Dendritic cell treated with granulocyte-macrophage colony-stimulating factor and Interleukin-4, amounts not matched to agents 40 ng/mL and 50 ng/mL, for 4 days (primary cell): ENCODE measurements around the gene GTF2IRD1.

ENCODE experiments used
- H3K27ac Mint-ChIP-seq: one replicate; pipeline ENCODE4 v1.8.0; 2022; ENCODE audit warnings: mild to moderate bottlenecking, mixed read lengths
- H3K27me3 Mint-ChIP-seq: one replicate; pipeline ENCODE4 v1.8.0; 2022; ENCODE audit warnings: mild to moderate bottlenecking, mixed read lengths
- H3K36me3 Mint-ChIP-seq: one replicate; pipeline ENCODE4 v1.8.0; 2022; ENCODE audit warnings: low read depth, mixed read lengths
- H3K4me1 Mint-ChIP-seq: one replicate; pipeline ENCODE4 v1.8.0; 2022; ENCODE audit warnings: low read depth, mixed read lengths
- H3K4me3 Mint-ChIP-seq: one replicate; pipeline ENCODE4 v1.8.0; 2022; ENCODE audit warnings: mild to moderate bottlenecking, moderate library complexity, mixed read lengths
- H3K9me3 Mint-ChIP-seq: one replicate; pipeline ENCODE4 v1.8.0; 2022; ENCODE audit warnings: mixed read lengths
- intact Hi-C: fragments of 100-400 bp; cut with micrococcal nuclease; formaldehyde crosslinking; loops from one replicate; pipeline ENCODE4 v1.15.0; 2022

GTF2IRD1 gene

DNA sequence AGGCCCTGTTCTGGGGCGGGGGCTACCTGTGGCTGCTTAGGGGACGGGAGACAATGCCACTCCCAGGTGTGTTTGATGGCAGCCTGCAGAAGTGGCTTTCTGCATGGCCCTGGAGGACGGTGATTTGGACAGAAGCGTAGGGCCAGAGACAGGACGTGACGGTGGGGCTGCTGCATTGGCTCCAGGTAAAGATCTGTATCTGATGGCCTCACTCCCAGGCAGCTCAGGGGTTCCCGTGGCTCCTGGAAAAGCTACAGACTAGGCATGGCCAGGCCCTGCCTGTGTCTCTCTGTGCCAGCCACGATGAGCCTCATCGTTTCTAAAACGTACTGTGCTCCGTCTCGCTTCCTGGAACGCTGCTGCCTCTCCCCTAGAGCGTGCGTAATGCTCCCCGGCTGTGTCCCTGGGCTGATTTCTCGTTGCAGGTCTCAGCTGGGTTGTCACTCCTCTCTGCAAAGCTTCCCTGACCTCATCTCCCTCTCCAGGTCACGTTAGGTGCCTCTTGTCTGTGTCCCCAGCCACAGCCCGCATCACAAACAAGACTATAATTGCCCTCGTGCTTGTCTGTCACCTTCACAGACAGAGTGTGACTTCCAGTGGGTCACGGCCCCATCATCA is 12.6 kb downstream of the GTF2IRD1 start:
- Mint-ChIP-seq H3K9me3 (no peaks in the 10 kb centered on the region), H3K27me3 (peaks cover 6% of the 10 kb centered on the region), H3K36me3 (no peaks in the 10 kb centered on the region), H3K27ac (no peak overlapping the region), H3K4me1 (no peaks in the 10 kb centered on the region), H3K4me3 (no peak overlapping the region)
- intact Hi-C loops = no loop called here

DNA sequence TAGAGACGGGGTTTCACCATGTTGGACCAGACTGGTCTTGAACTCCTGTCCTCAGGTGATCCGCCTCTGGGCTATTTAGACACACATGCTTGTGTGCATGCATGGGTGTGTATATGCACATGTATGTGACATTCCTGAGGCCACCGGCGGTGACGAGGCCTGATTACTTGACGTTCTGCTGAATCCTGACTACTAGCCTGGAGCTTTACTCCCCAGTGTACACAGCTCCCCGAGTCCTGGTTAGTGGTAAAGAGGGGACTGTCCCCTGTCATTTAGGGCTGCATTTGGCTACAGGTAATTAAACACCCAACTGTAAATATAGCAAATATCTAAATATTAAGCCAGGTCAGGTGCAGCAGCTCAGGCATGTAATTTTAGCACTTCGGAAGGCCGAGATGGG is 14.2 kb downstream of the GTF2IRD1 start:
- H3K4me1 Mint-ChIP-seq = no peaks in the 10 kb centered on the region
- no peak overlapping the region for H3K27ac Mint-ChIP-seq
- H3K27me3 Mint-ChIP-seq = peaks cover 2% of the 10 kb centered on the region
- H3K36me3 Mint-ChIP-seq = no peaks in the 10 kb centered on the region
- intact Hi-C loops = no loop called here
- H3K9me3 Mint-ChIP-seq = no peaks in the 10 kb centered on the region
- no peak overlapping the region for H3K4me3 Mint-ChIP-seq

- Mint-ChIP-seq H3K9me3 (no peaks in the 10 kb centered on the region), H3K27me3 (peaks cover 1% of the 10 kb centered on the region), H3K36me3 (no peaks in the 10 kb centered on the region), H3K4me3 (no peak overlapping the region), H3K4me1 (peaks cover 3% of the 10 kb centered on the region), H3K27ac (no peak overlapping the region)
- intact Hi-C loops = no loop called here
Observed at GRCh38 chr7:74470504-74470903, 16.8 kb downstream of the GTF2IRD1 start.

- no peak overlapping the region for H3K4me3 Mint-ChIP-seq
Observed at GRCh38 chr7:74473116-74473515, 19.4 kb downstream of the GTF2IRD1 start.

DNA sequence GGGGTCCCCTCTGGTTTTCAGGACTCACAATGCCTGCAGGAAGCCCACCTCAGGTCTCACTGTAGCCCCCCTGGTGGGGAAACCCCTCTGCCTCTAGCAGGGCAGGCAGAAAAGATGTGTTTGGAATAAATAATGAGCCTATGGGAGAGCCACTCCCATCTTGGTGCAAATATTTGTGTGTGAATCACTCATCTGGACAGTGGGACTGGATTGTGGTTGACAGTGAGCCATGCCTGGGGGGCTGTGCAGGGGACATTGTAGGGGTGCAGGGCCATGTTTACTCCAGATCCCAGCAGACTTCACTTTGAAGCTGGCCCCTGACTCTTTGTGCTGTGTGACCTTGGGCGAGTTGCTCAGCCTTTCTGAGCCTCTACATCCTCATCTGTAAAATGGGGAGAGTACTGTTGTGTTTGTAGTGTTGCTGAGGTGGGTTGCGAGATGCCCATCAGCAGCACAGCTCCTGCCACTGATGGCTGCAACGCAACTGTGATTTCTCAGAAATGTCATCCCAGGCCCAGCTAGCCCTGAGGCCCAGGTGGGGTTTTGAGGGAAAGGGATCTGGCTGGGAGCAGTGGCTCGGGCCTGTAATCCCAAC is 20.7 kb downstream of the GTF2IRD1 start:
- Mint-ChIP-seq H3K27me3 (peaks cover 9% of the 10 kb centered on the region), H3K9me3 (no peaks in the 10 kb centered on the region), H3K36me3 (no peaks in the 10 kb centered on the region), H3K4me3 (no peak overlapping the region), H3K27ac (no peak overlapping the region), H3K4me1 (peaks cover 26% of the 10 kb centered on the region)
- intact Hi-C loops = no loop called here

More at GRCh38 chr7:74473116-74473515, 19.4 kb downstream of the GTF2IRD1 start:
- H3K27me3 Mint-ChIP-seq = peaks cover 5% of the 10 kb centered on the region
- H3K9me3 Mint-ChIP-seq = no peaks in the 10 kb centered on the region
- H3K27ac Mint-ChIP-seq = no peak overlapping the region
- H3K36me3 Mint-ChIP-seq = no peaks in the 10 kb centered on the region
- peaks cover 13% of the 10 kb centered on the region for H3K4me1 Mint-ChIP-seq
- intact Hi-C loops = no loop called here

DNA sequence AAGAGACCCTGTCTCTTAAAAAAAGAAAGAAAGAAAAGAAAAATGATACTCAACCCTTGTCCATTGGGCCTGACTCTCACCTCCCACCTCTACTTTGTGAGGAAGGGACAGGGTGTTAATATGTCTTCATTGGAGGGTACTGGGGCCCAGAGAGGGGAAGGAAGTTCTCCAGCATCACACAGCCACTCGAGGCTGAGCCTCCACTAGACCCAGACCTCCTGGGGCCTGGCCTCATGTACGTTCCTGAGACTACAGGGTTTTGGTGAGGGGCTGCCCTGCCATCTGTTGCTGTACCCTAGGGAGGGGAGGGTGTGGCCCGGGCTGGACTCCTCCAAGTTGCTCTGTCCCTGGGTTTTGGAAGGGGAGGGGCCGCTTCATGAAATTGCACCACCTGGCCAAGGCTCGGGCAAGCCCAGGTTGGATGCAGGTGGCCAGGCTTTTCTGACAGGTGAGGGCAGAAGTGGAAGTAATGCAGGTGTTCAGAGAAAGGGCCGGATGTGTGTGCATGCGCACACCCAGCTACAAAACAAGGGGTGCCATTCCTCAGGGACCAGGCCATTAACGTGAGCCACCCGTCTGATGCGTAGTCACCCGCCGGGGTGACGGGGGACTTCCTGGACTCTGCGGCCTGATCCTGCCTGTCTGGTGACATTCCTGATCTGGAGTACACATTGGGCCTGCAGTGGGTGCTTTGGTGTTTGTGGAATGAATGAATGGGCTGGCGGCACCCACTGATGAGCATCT is 21.7 kb downstream of the GTF2IRD1 start:
- H3K36me3 Mint-ChIP-seq = no peaks in the 10 kb centered on the region
- no peak overlapping the region for H3K4me3 Mint-ChIP-seq
- no peaks in the 10 kb centered on the region for H3K9me3 Mint-ChIP-seq
- no peak overlapping the region for H3K27ac Mint-ChIP-seq
- intact Hi-C loops = no loop called here
- peaks cover 36% of the 10 kb centered on the region for H3K4me1 Mint-ChIP-seq
- H3K27me3 Mint-ChIP-seq = peaks cover 15% of the 10 kb centered on the region

- H3K27me3 Mint-ChIP-seq = peaks cover 18% of the 10 kb centered on the region
- peaks cover 36% of the 10 kb centered on the region for H3K4me1 Mint-ChIP-seq
- no peaks in the 10 kb centered on the region for H3K9me3 Mint-ChIP-seq
- intact Hi-C loops = no loop called here
- H3K27ac Mint-ChIP-seq = no peak overlapping the region
- H3K4me3 Mint-ChIP-seq = no peak overlapping the region
- no peaks in the 10 kb centered on the region for H3K36me3 Mint-ChIP-seq
Observed at GRCh38 chr7:74475987-74476350, 22.3 kb downstream of the GTF2IRD1 start.

- no peak overlapping the region for H3K27ac Mint-ChIP-seq
- intact Hi-C loops = no loop called here
- peaks cover 20% of the 10 kb centered on the region for H3K27me3 Mint-ChIP-seq
- no peaks in the 10 kb centered on the region for H3K9me3 Mint-ChIP-seq
- H3K36me3 Mint-ChIP-seq = no peaks in the 10 kb centered on the region
- H3K4me3 Mint-ChIP-seq = no peak overlapping the region
- H3K4me1 Mint-ChIP-seq = peaks cover 43% of the 10 kb centered on the region
Observed at GRCh38 chr7:74476626-74477025, 22.9 kb downstream of the GTF2IRD1 start.

DNA sequence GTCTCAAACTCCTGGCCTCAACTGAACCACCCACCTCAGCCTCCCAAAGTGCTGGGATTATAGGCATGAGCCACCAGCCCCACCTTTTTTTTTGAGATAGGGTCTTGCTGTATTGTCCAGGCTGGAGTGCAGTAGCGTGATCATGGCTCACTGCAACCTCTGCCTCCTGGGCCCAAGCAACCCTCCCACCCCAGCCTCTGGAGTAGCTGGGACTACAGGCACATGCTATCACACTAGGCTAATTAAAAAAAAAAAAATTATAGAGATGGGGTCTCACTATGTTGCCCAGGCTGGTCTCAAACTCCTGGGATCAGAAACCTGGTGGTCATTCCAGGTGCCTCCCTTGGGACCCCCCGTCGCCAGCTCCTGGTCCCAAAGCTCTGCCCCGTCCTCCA is 25.0 kb downstream of the GTF2IRD1 start:
- peaks cover 63% of the 10 kb centered on the region for H3K4me1 Mint-ChIP-seq
- H3K27ac Mint-ChIP-seq = peak overlapping the region; percentile 45
- intact Hi-C loops = no loop called here
- no peak overlapping the region for H3K4me3 Mint-ChIP-seq
- H3K27me3 Mint-ChIP-seq = peaks cover 32% of the 10 kb centered on the region
- no peaks in the 10 kb centered on the region for H3K36me3 Mint-ChIP-seq
- H3K9me3 Mint-ChIP-seq = no peaks in the 10 kb centered on the region

DNA sequence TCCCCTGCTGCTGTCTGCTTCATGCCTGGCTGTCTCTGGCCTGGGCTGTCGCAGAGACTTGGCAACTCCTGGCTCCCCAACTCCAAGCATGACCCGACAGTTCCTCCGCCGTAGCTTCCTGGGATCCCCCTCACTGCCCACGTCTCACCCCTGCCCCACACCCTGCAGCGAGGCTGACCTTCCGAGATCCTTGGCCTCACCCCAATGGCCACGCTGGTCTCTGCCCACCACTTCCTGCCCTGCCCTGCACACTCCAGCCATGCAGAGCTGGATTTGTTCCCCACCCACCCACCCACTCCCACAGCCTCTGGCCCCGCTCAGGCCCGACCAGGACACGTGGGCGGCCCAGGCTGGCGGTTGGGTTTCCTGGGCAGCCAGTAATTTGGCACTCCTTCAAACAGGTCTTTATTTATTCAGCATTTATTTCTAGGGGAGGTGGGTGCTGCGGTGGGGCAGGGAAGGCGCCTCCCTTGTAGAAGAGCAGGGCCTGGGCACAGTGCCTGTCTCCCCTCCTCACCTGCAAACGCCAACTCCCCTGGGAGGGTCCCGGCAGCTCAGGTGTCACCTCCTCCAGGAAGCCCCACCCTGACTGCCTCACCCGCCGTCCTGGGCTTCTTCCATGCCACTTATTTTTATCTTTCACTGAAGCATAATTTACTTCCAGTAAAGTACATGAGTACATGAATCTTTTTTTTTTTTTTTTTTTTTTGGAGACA is 25.5 kb downstream of the GTF2IRD1 start:
- H3K36me3 Mint-ChIP-seq = no peaks in the 10 kb centered on the region
- intact Hi-C loops = no loop called here
- H3K27ac Mint-ChIP-seq = peak overlapping the region; percentile 45
- no peaks in the 10 kb centered on the region for H3K9me3 Mint-ChIP-seq
- peak overlapping the region; percentile 18 for H3K4me3 Mint-ChIP-seq
- H3K4me1 Mint-ChIP-seq = peaks cover 69% of the 10 kb centered on the region
- peaks cover 32% of the 10 kb centered on the region for H3K27me3 Mint-ChIP-seq

- Mint-ChIP-seq H3K36me3 (no peaks in the 10 kb centered on the region), H3K27me3 (peaks cover 32% of the 10 kb centered on the region), H3K4me3 (peak overlapping the region; percentile 32), H3K27ac (peak overlapping the region; percentile 41), H3K4me1 (peaks cover 69% of the 10 kb centered on the region), H3K9me3 (no peaks in the 10 kb centered on the region)
- intact Hi-C loops = no loop called here
Observed at GRCh38 chr7:74479961-74480829, 26.5 kb downstream of the GTF2IRD1 start.

- Mint-ChIP-seq H3K27ac (peak overlapping the region; percentile 41), H3K9me3 (no peaks in the 10 kb centered on the region), H3K4me3 (peak overlapping the region; percentile 9), H3K36me3 (no peaks in the 10 kb centered on the region), H3K4me1 (peaks cover 62% of the 10 kb centered on the region), H3K27me3 (peaks cover 35% of the 10 kb centered on the region)
- intact Hi-C loops = no loop called here
Observed at GRCh38 chr7:74480861-74481417, 27.2 kb downstream of the GTF2IRD1 start.

- H3K4me3 Mint-ChIP-seq = no peak overlapping the region
- intact Hi-C loops = no loop called here
- H3K36me3 Mint-ChIP-seq = no peaks in the 10 kb centered on the region
- no peak overlapping the region for H3K27ac Mint-ChIP-seq
- no peaks in the 10 kb centered on the region for H3K9me3 Mint-ChIP-seq
- peaks cover 35% of the 10 kb centered on the region for H3K27me3 Mint-ChIP-seq
- peaks cover 62% of the 10 kb centered on the region for H3K4me1 Mint-ChIP-seq
Observed at GRCh38 chr7:74481458-74482196, 27.9 kb downstream of the GTF2IRD1 start.
